Esophagus muscularis mucosa (tissue), 4 donors: Measurements from ENCODE around the gene GLRA2. TPM values are rescaled to one million over a fixed set of nuclear protein-coding genes. Genes with fewer than 3 reads are reported as not detected.

ENCODE experiments used
- DNase-seq: peaks from one replicate; pipeline ENCODE4 v3.0.0-alpha.2; 2017; ENCODE audit errors: extremely low spot score
- H3K27ac ChIP-seq, 4 donors: fragments of 200-600 bp; sonication (generic); replicated peaks in 1 of 4; 1 replicate in 3 of 4; 2 replicates in 1 of 4; pipeline ENCODE4 v1.5.1; 2016 to 2019; ENCODE audit warnings: mild to moderate bottlenecking in 1 of 4
- H3K27me3 ChIP-seq, 4 donors: fragments of 200-600 bp; sonication (generic); one replicate each; pipeline versions ENCODE4 v1.5.1 to v1.6.0; 2016 to 2019
- H3K36me3 ChIP-seq, 4 donors: fragments of 200-600 bp; sonication (generic); one replicate each; pipeline ENCODE4 v1.5.1; 2016 to 2019
- H3K4me1 ChIP-seq, 4 donors: fragments of 200-600 bp; sonication (generic); one replicate each; pipeline ENCODE4 v1.5.1; 2016 to 2019
- H3K4me3 ChIP-seq, 4 donors: fragments of 200-600 bp; sonication (generic); 1 replicate in 2 of 4; 2 replicates in 2 of 4; pipeline ENCODE4 v1.5.1; 2016 to 2019; ENCODE audit warnings: mild to moderate bottlenecking in 4 of 4, moderate library complexity in 1 of 4
- H3K9me3 ChIP-seq, 4 donors: fragments of 200-600 bp; sonication (generic); 1 replicate in 3 of 4; 2 replicates in 1 of 4; pipeline ENCODE4 v1.5.1; 2016 to 2019
- EP300 ChIP-seq: sonication (generic); formaldehyde crosslinking; IDR thresholded peaks from one replicate; pipeline ENCODE4 v1.6.1; 2017; ENCODE audit warnings: antibody characterized with exemption
- POLR2A ChIP-seq: fragments of 450-650 bp; IDR thresholded peaks from one replicate; pipeline ENCODE4 v1.6.1; 2017; ENCODE audit warnings: antibody characterized with exemption, moderate library complexity, mild to moderate bottlenecking, low read depth
- POLR2AphosphoS5 ChIP-seq, 2 donors: sonication (generic); formaldehyde crosslinking; IDR thresholded peaks; one replicate each; pipeline ENCODE4 v1.6.1; 2017; ENCODE audit warnings: antibody characterized with exemption in 2 of 2
- WGBS: methylation state at CpG from one replicate; pipeline ENCODE4 v1.1.5; 2018; 5-methylcytosine and 5-hydroxymethylcytosine counted together
- intact Hi-C: fragments of 100-400 bp; cut with DNase I; formaldehyde crosslinking; loops from one replicate; pipeline ENCODE4 v1.15.1; 2023
- total RNA-seq, 4 donors: library from RNA; depleted of rRNA; stranded (reverse); fragments of >200 nt; gene quantifications; one replicate each; pipeline versions ENCODE4 v1.1.0 to v1.2.1, GENCODE V29; 2016
- TF ChIP-seq, protein P1 (sequence below), 3 experiments: fragments of 200-600 bp in 2 of 3; fragments of 450-650 bp in 1 of 3; sonication (generic) in 2 of 3; IDR thresholded peaks; one replicate each; pipeline ENCODE4 v1.5.1; 2017 to 2019; ENCODE audit warnings: antibody characterized with exemption in 3 of 3, mild to moderate bottlenecking in 2 of 3, moderate library complexity in 1 of 3

Gene GLRA2
- total RNA-seq, 4 donors from 2014 or later, result not detected

DNA sequence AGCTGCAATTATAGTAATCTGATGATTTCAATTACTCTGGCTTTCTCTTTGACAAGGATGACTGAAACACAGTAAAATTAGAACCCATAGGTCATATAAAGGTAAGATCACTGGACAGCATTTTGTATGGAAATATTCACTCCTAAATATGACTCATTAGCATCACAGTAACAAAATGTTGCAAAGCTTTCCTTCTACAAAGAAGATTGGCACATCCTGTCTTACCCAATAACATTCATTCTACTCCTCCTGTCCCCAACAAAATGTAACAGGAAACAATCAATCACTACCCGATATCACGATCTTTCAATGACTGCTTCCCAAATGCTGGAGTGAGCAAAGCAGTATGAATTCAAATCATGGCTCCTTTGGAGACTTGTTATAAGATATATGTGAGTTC, 248.2 kb downstream of the GLRA2 start:
- no peak overlapping the region for H3K4me3 ChIP-seq
- H3K9me3 ChIP-seq, result no peaks in the 10 kb centered on the region
- no peaks in the 10 kb centered on the region for H3K4me1 ChIP-seq
- H3K27ac ChIP-seq, result no peak overlapping the region
- TF ChIP-seq POLR2A, result no peak
- no peak for TF ChIP-seq POLR2AphosphoS5 (IDR thresholded peaks at IDR 0.05)
- no peak for TF ChIP-seq EP300
- TF ChIP-seq, protein P1, sequence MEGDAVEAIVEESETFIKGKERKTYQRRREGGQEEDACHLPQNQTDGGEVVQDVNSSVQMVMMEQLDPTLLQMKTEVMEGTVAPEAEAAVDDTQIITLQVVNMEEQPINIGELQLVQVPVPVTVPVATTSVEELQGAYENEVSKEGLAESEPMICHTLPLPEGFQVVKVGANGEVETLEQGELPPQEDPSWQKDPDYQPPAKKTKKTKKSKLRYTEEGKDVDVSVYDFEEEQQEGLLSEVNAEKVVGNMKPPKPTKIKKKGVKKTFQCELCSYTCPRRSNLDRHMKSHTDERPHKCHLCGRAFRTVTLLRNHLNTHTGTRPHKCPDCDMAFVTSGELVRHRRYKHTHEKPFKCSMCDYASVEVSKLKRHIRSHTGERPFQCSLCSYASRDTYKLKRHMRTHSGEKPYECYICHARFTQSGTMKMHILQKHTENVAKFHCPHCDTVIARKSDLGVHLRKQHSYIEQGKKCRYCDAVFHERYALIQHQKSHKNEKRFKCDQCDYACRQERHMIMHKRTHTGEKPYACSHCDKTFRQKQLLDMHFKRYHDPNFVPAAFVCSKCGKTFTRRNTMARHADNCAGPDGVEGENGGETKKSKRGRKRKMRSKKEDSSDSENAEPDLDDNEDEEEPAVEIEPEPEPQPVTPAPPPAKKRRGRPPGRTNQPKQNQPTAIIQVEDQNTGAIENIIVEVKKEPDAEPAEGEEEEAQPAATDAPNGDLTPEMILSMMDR (IDR thresholded peaks at IDR 0.05), result no peak
- no peak for DNase-seq
- H3K36me3 ChIP-seq, result no peaks in the 10 kb centered on the region
- no peaks in the 10 kb centered on the region for H3K27me3 ChIP-seq
- intact Hi-C loops, result no loop called here
- 80% methylated on average over 2 of the region's 2 CpGs for WGBS

DNA sequence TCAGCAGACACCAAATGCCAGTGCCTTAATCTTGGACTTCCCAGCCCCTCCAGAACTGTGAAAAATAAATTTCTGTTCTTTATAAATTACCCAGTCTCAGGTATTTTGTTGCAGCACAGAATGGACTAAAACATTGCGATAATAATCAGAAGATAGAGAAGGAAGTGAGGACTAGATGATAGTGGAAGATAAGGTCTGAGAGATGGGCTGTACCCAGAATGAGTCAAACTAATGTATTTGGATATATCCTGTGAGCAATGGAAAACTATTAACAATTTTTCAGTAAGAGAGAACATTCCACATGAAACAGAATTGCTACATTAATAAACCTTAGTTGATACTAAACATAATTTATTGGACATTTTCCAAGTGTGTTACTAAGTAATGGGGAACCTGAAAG, 250.2 kb downstream of the GLRA2 start:
- WGBS, result 72% methylated on average over 1 of the region's 1 CpG
- no peaks in the 10 kb centered on the region for H3K36me3 ChIP-seq
- intact Hi-C loops, result no loop called here
- no peaks in the 10 kb centered on the region for H3K9me3 ChIP-seq
- no peak for DNase-seq
- no peak overlapping the region for H3K27ac ChIP-seq
- TF ChIP-seq POLR2AphosphoS5 (IDR thresholded peaks at IDR 0.05), result no peak
- no peaks in the 10 kb centered on the region for H3K4me1 ChIP-seq
- no peaks in the 10 kb centered on the region for H3K27me3 ChIP-seq
- H3K4me3 ChIP-seq, result no peak overlapping the region
